HFFc6 (cell line): ENCODE data around the gene RAET1E. TPM values are rescaled to one million over a fixed set of nuclear protein-coding genes. Genes with fewer than 3 reads are reported as not detected.

ENCODE experiments used
- DNase-seq: peaks from one replicate; pipeline ENCODE4 v3.0.0-alpha.2; 2018
- H3K27ac Mint-ChIP-seq: 2 replicates; pipeline ENCODE4 v1.8.0; 2020; ENCODE audit warnings: mild to moderate bottlenecking, mixed read lengths
- H3K27me3 Mint-ChIP-seq: 2 replicates; pipeline ENCODE4 v1.8.0; 2021; ENCODE audit warnings: mild to moderate bottlenecking, moderate library complexity, mixed read lengths; ENCODE audit not compliant: insufficient read depth
- H3K36me3 Mint-ChIP-seq: 2 replicates; pipeline ENCODE4 v1.8.0; 2021; ENCODE audit warnings: low read depth, mixed read lengths
- H3K4me1 Mint-ChIP-seq: 2 replicates; pipeline ENCODE4 v1.8.0; 2020; ENCODE audit warnings: low read depth, mixed read lengths
- H3K4me3 Mint-ChIP-seq: 2 replicates; pipeline ENCODE4 v1.8.0; 2020; ENCODE audit warnings: mild to moderate bottlenecking, moderate library complexity, mixed read lengths
- H3K9me3 Mint-ChIP-seq: 2 replicates; pipeline ENCODE4 v1.8.0; 2020; ENCODE audit warnings: mild to moderate bottlenecking, mixed read lengths
- total RNA-seq, 6 experiments: library from RNA; stranded (reverse); fragmentation: NEBNext Ultra II Directional; extraction: Animal tissue kit (Norgen Biotek cat#: 25700); gene quantifications; 2 replicates in 1 of 6; 3 replicates in 5 of 6; pipeline ENCODE4 v1.2.3, GENCODE V29; 2021
- TF ChIP-seq, protein P1 (sequence below): fragments of 200-600 bp; sonication (generic); IDR thresholded peaks from 2 replicates; pipeline ENCODE4 v1.5.0; 2021; ENCODE audit warnings: antibody characterized with exemption, mild to moderate bottlenecking

The RAET1E gene
- total RNA-seq, 6 experiments from 2014 or later, result 0.14 to 0.41 (median 0.26) TPM; not detected in 1

DNA sequence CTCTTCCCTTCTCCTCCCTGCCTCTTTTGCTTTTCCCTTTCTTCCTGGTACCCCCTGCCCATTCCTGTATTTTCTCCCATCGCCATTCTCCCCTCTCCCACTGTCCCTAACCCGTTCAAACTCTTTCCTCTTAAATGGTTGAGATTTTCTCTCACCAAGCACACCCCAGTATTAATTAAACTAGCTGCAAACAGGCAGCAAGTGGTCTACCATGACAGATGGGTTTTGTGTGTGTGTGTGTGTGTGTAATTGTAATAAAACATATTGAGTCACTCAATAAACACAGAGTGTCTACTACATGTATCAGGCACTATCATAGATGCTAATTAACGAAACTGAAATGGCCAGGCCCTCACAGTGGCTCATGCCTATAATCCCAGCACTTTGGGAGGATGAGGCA lies 6.7 kb downstream of the RAET1E start:
- TF ChIP-seq, protein P1, sequence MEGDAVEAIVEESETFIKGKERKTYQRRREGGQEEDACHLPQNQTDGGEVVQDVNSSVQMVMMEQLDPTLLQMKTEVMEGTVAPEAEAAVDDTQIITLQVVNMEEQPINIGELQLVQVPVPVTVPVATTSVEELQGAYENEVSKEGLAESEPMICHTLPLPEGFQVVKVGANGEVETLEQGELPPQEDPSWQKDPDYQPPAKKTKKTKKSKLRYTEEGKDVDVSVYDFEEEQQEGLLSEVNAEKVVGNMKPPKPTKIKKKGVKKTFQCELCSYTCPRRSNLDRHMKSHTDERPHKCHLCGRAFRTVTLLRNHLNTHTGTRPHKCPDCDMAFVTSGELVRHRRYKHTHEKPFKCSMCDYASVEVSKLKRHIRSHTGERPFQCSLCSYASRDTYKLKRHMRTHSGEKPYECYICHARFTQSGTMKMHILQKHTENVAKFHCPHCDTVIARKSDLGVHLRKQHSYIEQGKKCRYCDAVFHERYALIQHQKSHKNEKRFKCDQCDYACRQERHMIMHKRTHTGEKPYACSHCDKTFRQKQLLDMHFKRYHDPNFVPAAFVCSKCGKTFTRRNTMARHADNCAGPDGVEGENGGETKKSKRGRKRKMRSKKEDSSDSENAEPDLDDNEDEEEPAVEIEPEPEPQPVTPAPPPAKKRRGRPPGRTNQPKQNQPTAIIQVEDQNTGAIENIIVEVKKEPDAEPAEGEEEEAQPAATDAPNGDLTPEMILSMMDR, result no peak
- no peaks in the 10 kb centered on the region for H3K9me3 Mint-ChIP-seq
- no peak for DNase-seq
- H3K27me3 Mint-ChIP-seq, result peaks cover 4% of the 10 kb centered on the region
- H3K4me3 Mint-ChIP-seq, result no peak overlapping the region
- peaks cover 53% of the 10 kb centered on the region for H3K4me1 Mint-ChIP-seq
- H3K27ac Mint-ChIP-seq, result no peak overlapping the region
- H3K36me3 Mint-ChIP-seq, result no peaks in the 10 kb centered on the region

DNA sequence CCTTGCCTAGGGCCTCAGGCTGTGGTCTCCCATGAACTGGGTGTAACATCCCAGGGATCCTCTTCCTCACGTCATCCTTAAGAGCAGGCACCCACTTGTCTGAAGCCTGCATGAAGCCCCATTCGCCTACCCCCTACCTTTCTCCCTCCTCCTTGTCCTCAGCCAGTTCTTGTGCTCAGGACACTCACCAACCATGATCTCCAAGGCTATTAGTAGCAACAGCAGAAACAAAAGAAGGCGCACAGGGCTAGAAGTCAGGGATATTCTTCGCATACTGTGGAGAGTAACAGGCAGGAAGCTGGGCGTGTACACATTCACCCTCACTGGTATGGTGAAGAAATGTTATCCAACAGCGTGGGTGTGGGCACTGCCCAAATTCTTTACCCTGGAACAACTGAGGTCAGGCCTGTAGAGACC lies 7.3 kb downstream of the RAET1E start:
- TF ChIP-seq, protein P1, result no peak
- Mint-ChIP-seq H3K36me3 (no peaks in the 10 kb centered on the region), H3K27ac (no peak overlapping the region; the same call in 1 of the 2 replicates), H3K4me1 (peaks cover 46% of the 10 kb centered on the region), H3K4me3 (no peak overlapping the region), H3K9me3 (no peaks in the 10 kb centered on the region), H3K27me3 (peaks cover 4% of the 10 kb centered on the region)
- no peak for DNase-seq

DNA sequence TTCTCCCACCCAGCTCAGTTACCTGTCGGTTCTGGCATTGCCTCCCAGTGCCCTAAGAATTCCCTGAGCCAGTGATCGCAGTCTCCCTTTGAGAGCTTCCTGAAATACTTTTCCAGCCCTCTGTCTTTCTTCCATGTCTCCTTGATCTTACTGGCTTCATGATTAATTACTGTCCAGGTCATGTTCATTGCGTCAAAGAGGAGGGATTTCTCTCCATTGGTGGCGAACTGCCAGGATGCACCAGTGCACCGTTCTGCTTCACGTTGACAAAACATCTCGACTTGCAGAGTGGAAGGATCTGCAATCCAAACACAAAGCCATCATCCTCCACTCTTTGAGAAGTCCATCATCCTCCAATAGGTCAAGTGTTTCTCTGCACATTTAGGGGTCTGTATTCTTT lies 8.6 kb downstream of the RAET1E start:
- H3K9me3 Mint-ChIP-seq, result no peaks in the 10 kb centered on the region
- H3K36me3 Mint-ChIP-seq, result no peaks in the 10 kb centered on the region
- H3K4me1 Mint-ChIP-seq, result peaks cover 33% of the 10 kb centered on the region
- no peak overlapping the region for H3K4me3 Mint-ChIP-seq
- peaks cover 7% of the 10 kb centered on the region for H3K27me3 Mint-ChIP-seq
- DNase-seq, result no peak
- no peak overlapping the region for H3K27ac Mint-ChIP-seq
- TF ChIP-seq, protein P1, result no peak

DNA sequence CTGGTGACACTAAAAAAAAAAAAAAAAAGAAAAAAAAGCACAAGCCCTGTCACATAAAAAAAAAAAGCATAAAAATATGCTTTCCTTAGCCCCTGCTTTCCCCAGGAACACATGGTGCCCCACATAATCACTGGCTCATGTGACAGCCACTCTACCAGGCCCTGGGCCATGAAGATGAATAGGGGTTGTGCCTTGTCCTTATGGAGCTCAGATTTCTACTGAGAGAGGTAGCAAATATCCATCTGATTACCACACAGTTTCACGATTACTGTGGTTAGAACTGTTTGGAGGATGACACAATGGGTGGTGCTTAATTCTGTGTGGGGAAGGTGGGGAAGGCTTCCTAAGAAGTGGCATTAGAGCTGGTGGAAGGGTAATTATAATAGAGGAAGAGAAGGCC lies 9.3 kb downstream of the RAET1E start:
- no peak for DNase-seq
- no peaks in the 10 kb centered on the region for H3K9me3 Mint-ChIP-seq
- no peak overlapping the region for H3K27ac Mint-ChIP-seq
- peaks cover 9% of the 10 kb centered on the region for H3K27me3 Mint-ChIP-seq
- H3K36me3 Mint-ChIP-seq, result no peaks in the 10 kb centered on the region
- TF ChIP-seq, protein P1, result no peak
- H3K4me3 Mint-ChIP-seq, result no peak overlapping the region
- H3K4me1 Mint-ChIP-seq, result peaks cover 33% of the 10 kb centered on the region

DNA sequence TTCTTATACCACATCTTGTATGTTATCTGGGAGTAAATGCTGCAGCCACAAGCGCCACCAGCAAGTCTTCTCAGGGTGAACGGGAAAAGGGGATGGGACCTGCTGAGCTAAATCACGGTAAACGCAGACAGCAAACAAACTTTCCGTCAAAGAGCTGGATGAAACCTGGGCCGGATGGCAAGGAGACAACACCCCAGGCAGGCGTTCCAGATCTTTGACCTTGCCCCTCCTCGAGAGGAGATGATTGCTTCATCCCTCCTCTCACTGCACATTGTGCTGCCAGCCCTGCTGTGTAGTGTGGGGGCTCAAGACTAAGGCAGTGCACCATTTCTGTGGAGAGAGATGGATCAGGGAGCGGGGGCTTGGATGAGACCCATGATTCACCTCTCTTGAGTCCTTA lies 9.8 kb downstream of the RAET1E start:
- DNase-seq, result no peak
- Mint-ChIP-seq H3K4me1 (peaks cover 33% of the 10 kb centered on the region), H3K27ac (no peak overlapping the region), H3K36me3 (no peaks in the 10 kb centered on the region), H3K4me3 (no peak overlapping the region), H3K27me3 (peaks cover 9% of the 10 kb centered on the region), H3K9me3 (no peaks in the 10 kb centered on the region)
- TF ChIP-seq, protein P1, result no peak

DNA sequence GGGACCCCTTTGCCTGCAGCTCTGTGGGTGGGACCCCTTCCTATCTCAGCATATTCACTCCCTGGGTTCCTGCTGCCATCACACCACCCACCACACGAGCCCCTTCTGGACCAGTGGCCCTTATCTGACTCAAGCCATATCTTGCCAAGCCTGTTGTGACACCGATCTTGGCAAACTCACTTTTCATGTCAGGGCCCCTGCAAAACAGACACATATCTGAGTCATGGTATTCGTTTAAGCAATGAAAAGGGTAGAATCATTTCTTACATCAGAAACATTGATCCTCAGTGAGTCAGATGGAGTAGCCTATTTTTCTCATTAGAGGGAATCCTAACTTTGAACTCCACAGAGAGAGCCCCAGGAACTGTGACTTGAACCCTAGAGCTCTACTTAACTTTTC lies 10.6 kb downstream of the RAET1E start:
- no peaks in the 10 kb centered on the region for H3K36me3 Mint-ChIP-seq
- 0 out of 2 replicates have a peak overlapping the region, but pooled peaks have one; percentile 14 for H3K4me3 Mint-ChIP-seq
- H3K9me3 Mint-ChIP-seq, result no peaks in the 10 kb centered on the region
- no peak overlapping the region for H3K27ac Mint-ChIP-seq
- H3K4me1 Mint-ChIP-seq, result peaks cover 33% of the 10 kb centered on the region
- TF ChIP-seq, protein P1, result no peak
- H3K27me3 Mint-ChIP-seq, result peaks cover 9% of the 10 kb centered on the region
- peak; percentile 46 for DNase-seq
